Loucy (cell line): ENCODE data around the gene CADM1.

Experiments
- EZH2phosphoT487 ChIP-seq: fragments of 200-600 bp; IDR thresholded peaks from 2 replicates; pipeline ENCODE4 v1.6.1; 2018; ENCODE audit warnings: antibody characterized with exemption, mild to moderate bottlenecking, moderate library complexity, borderline replicate concordance
- TF ChIP-seq, protein P1 (sequence below): fragments of 200-600 bp; sonication (generic); conservative IDR thresholded peaks from 2 replicates; pipeline ENCODE4 v1.5.1; 2014; ENCODE audit warnings: mild to moderate bottlenecking, antibody characterized with exemption, low read length

DNA sequence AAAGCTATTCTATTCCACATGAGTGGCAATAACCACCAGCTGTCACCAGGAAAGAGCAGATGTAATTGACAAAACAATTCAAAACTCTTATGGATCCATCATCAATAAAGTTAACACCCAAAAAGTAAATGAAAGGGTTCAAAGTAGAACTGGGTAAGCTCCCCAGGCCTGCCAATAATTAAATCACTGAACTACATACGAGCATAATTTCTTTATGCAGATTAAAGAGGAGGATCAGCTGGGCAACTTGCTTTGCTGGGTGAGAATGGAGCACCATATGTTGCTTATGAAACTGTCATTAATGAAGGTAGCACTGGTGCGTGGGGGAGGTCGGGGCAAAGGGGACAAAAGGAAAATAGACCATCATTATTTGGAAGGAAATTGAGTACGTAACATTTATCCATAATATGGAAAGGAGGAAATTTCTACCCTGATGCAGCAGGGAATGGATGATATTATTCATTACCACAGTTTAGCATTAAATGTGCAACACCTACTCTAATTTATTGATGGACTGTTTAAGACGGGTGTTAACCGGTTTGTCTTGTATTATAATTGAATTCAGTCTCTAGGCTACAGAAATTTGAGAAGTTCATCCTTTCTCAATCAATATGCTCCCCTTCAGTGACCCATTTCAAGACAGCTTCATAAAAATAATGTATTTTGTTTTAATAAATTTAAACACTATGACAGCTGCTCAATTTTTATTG lies 315.9 kb downstream of the CADM1 start:
- TF ChIP-seq, protein P1, sequence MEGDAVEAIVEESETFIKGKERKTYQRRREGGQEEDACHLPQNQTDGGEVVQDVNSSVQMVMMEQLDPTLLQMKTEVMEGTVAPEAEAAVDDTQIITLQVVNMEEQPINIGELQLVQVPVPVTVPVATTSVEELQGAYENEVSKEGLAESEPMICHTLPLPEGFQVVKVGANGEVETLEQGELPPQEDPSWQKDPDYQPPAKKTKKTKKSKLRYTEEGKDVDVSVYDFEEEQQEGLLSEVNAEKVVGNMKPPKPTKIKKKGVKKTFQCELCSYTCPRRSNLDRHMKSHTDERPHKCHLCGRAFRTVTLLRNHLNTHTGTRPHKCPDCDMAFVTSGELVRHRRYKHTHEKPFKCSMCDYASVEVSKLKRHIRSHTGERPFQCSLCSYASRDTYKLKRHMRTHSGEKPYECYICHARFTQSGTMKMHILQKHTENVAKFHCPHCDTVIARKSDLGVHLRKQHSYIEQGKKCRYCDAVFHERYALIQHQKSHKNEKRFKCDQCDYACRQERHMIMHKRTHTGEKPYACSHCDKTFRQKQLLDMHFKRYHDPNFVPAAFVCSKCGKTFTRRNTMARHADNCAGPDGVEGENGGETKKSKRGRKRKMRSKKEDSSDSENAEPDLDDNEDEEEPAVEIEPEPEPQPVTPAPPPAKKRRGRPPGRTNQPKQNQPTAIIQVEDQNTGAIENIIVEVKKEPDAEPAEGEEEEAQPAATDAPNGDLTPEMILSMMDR: no peak
- no peak for TF ChIP-seq EZH2phosphoT487
